Measurements from ENCODE around the gene DPP8.
A peak's percentile ranks its signal among the peaks of the same experiment; 100 is the strongest.

DPP8 gene

DNA sequence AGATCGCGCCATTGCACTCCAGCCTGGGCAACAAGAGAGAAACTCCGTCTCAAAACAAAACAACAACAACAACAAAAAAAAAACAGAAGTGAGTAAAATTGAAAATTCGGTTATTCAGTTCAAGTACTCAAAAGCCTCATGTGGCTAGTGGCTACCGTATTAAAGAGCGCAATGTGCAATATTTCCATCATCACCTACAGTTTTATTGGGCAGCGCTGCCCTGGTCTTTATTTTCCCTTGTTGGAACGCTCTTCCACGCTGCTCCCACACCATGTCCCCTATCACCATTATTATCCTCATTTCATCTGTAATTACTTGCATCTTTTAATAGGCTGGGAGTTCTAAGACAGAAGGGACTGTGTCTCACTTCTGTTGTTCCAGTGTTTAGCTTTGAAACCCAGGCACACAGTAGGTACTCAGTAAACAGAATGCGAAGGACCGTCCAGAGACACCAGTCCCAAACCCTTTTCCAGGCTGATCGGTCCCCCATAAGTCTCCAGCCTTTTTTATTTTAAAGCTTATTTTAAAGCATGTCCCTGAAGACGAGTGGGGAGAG lies 12.4 kb upstream of the DPP8 start (continued):
- peak; percentile 92 for TF ChIP-seq PRDM10 (tag by site-specific recombination; IDR thresholded peaks at IDR 0.05)
- peak; percentile 40; the same call in 1 of the 2 replicates for TF ChIP-seq ZNF2 (tag by site-specific recombination; IDR thresholded peaks at IDR 0.05)
- peak; percentile 42; the same call in 1 of the 2 replicates for TF ChIP-seq ZNF596 (tag by site-specific recombination; IDR thresholded peaks at IDR 0.05)
- TF ChIP-seq KLF8 (tag by site-specific recombination; IDR thresholded peaks at IDR 0.05): peak; percentile 51
- TF ChIP-seq ZNF24 (tag by site-specific recombination; IDR thresholded peaks at IDR 0.05): peak; percentile 67; the same call in 1 of the 2 replicates
- TF ChIP-seq ZBTB26 (tag by site-specific recombination; optimal IDR thresholded peaks at IDR 0.05): no peak
- 0 out of 2 replicates have a peak, but pooled peaks have one; percentile 17 for TF ChIP-seq ZNF18 (tag by site-specific recombination; IDR thresholded peaks at IDR 0.05)
- no peak for TF ChIP-seq ZSCAN18 (tag by site-specific recombination; IDR thresholded peaks at IDR 0.05)
- TF ChIP-seq ZNF341 (tag by site-specific recombination; IDR thresholded peaks at IDR 0.05; ENCODE audit: low read depth): peak; percentile 83
- TF ChIP-seq ZNF488 (tag by site-specific recombination; IDR thresholded peaks at IDR 0.05): no peak
- TF ChIP-seq BCL11A (tag by site-specific recombination; IDR thresholded peaks at IDR 0.05; ENCODE audit: low read depth): peak; percentile 47
- peak; percentile 92 for TF ChIP-seq ZNF423 (tag by site-specific recombination; IDR thresholded peaks at IDR 0.05)
- TF ChIP-seq, protein P1, sequence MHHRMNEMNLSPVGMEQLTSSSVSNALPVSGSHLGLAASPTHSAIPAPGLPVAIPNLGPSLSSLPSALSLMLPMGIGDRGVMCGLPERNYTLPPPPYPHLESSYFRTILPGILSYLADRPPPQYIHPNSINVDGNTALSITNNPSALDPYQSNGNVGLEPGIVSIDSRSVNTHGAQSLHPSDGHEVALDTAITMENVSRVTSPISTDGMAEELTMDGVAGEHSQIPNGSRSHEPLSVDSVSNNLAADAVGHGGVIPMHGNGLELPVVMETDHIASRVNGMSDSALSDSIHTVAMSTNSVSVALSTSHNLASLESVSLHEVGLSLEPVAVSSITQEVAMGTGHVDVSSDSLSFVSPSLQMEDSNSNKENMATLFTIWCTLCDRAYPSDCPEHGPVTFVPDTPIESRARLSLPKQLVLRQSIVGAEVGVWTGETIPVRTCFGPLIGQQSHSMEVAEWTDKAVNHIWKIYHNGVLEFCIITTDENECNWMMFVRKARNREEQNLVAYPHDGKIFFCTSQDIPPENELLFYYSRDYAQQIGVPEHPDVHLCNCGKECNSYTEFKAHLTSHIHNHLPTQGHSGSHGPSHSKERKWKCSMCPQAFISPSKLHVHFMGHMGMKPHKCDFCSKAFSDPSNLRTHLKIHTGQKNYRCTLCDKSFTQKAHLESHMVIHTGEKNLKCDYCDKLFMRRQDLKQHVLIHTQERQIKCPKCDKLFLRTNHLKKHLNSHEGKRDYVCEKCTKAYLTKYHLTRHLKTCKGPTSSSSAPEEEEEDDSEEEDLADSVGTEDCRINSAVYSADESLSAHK (tag by site-specific recombination; IDR thresholded peaks at IDR 0.05): 0 out of 2 replicates have a peak, but pooled peaks have one; percentile 8
- no peak for TF ChIP-seq ZNF146 (tag by site-specific recombination; IDR thresholded peaks at IDR 0.05)
- TF ChIP-seq ZNF510 (tag by site-specific recombination; IDR thresholded peaks at IDR 0.05; ENCODE audit: insufficient replicate concordance): no peak
- no peak for TF ChIP-seq ZNF350 (tag by site-specific recombination; IDR thresholded peaks at IDR 0.05)
- no peak for TF ChIP-seq ZNF777 (tag by site-specific recombination; IDR thresholded peaks at IDR 0.05; ENCODE audit: borderline replicate concordance)
- 0 out of 2 replicates have a peak, but pooled peaks have one; percentile 10 for TF ChIP-seq ZBTB1 (tag by site-specific recombination; IDR thresholded peaks at IDR 0.05)
- no peak for TF ChIP-seq ZNF221 (tag by site-specific recombination; IDR thresholded peaks at IDR 0.05; ENCODE audit: borderline replicate concordance)
- TF ChIP-seq, protein P2, sequence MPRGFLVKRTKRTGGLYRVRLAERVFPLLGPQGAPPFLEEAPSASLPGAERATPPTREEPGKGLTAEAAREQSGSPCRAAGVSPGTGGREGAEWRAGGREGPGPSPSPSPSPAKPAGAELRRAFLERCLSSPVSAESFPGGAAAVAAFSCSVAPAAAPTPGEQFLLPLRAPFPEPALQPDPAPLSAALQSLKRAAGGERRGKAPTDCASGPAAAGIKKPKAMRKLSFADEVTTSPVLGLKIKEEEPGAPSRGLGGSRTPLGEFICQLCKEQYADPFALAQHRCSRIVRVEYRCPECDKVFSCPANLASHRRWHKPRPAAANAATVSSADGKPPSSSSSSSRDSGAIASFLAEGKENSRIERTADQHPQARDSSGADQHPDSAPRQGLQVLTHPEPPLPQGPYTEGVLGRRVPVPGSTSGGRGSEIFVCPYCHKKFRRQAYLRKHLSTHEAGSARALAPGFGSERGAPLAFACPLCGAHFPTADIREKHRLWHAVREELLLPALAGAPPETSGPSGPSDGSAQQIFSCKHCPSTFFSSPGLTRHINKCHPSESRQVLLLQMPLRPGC (tag by site-specific recombination; IDR thresholded peaks at IDR 0.05): no peak
- peak; percentile 32; the same call in 1 of the 2 replicates for TF ChIP-seq SP3 (tag by site-specific recombination; IDR thresholded peaks at IDR 0.05)
- peak; percentile 61; the same call in 1 of the 2 replicates for TF ChIP-seq ZNF561 (tag by site-specific recombination; IDR thresholded peaks at IDR 0.05; ENCODE audit: borderline replicate concordance)
- TF ChIP-seq ZNF549 (tag by site-specific recombination; IDR thresholded peaks at IDR 0.05): no peak
- TF ChIP-seq ZBTB7A (tag by site-specific recombination; IDR thresholded peaks at IDR 0.05; ENCODE audit: low read depth): 0 out of 2 replicates have a peak, but pooled peaks have one; percentile 2
- TF ChIP-seq GLIS1 (tag by site-specific recombination; IDR thresholded peaks at IDR 0.05): peak; percentile 20; the same call in 1 of the 2 replicates
- TF ChIP-seq ZSCAN23 (tag by site-specific recombination; IDR thresholded peaks at IDR 0.05): 0 out of 2 replicates have a peak, but pooled peaks have one; percentile 25
